ENCODE results near the gene BMF. TPM values are rescaled to one million over a fixed set of nuclear protein-coding genes. Genes with fewer than 3 reads are reported as not detected.

Gene BMF
- total RNA-seq, 1 experiment from 2014 or later, result 13.2 TPM

GRCh38 chr15:40088929-40089755 is 19.5 kb downstream of the BMF start:
- Histone ChIP-seq H2BK5ac (ENCODE audit: insufficient read length, low read length) (no peak overlapping the region), H3K79me1 (ENCODE audit: insufficient read depth, low read depth, low read length, poor library complexity, severe bottlenecking) (no peaks in the 10 kb centered on the region), H2BK15ac (ENCODE audit: low read depth, low read length) (no peak overlapping the region), H3K27ac (ENCODE audit: insufficient read length, low read depth, low read length) (no peak overlapping the region), H4K8ac (replicated peaks; ENCODE audit: insufficient read length, low read depth, low read length) (no peak overlapping the region), H3K27me3 (ENCODE audit: insufficient read depth, low read length) (no peaks in the 10 kb centered on the region), H3K4me1 (ENCODE audit: insufficient read depth, low read length) (peaks cover 24% of the 10 kb centered on the region), H4K20me1 (ENCODE audit: control insufficient read depth, insufficient read depth, insufficient read length) (no peaks in the 10 kb centered on the region), H2AFZ (ENCODE audit: low read length) (no peak overlapping the region), H2BK12ac (ENCODE audit: insufficient read length, low read depth, low read length) (no peak overlapping the region), H2AK5ac (ENCODE audit: insufficient read length, low read length) (no peak overlapping the region), H3K9me3 (ENCODE audit: control insufficient read depth, low read depth, low read length) (no peaks in the 10 kb centered on the region), H3K4ac (ENCODE audit: low read depth, low read length) (no peak overlapping the region), H2BK120ac (ENCODE audit: low read depth, low read length, poor library complexity, severe bottlenecking) (no peak overlapping the region), H3K79me2 (ENCODE audit: insufficient read depth, low read length) (no peaks in the 10 kb centered on the region), H3K18ac (ENCODE audit: insufficient read length, low read depth, low read length) (no peak overlapping the region), H3K23ac (ENCODE audit: insufficient read length, low read depth, low read length) (no peak overlapping the region), H3K14ac (ENCODE audit: insufficient read depth, low read length) (peak overlapping the region; percentile 43), H3T11ph (ENCODE audit: low read length) (no peak overlapping the region), H3K56ac (ENCODE audit: insufficient read length, low read depth, low read length) (no peak overlapping the region), H3K23me2 (ENCODE audit: insufficient read length, low read depth, low read length, poor library complexity, severe bottlenecking) (no peaks in the 10 kb centered on the region), H3K9ac (ENCODE audit: extremely low read depth, insufficient read length, low read length) (no peak overlapping the region), H4K91ac (ENCODE audit: insufficient read length, low read depth, low read length) (no peak overlapping the region), H2BK20ac (ENCODE audit: low read depth, low read length, poor library complexity, severe bottlenecking) (no peak overlapping the region), H4K5ac (ENCODE audit: insufficient read length, low read depth, low read length) (no peak overlapping the region), H3K4me2 (ENCODE audit: insufficient read depth, insufficient read length, low read length) (peak overlapping the region; percentile 47)
- no peak for TF ChIP-seq CTCF (conservative IDR thresholded peaks at IDR 0.05)
- H3K4me1 Mint-ChIP-seq, result peaks cover 88 to 93% of the 10 kb centered on the region in 2 experiments
- H3K27me3 Mint-ChIP-seq (ENCODE audit: low read depth), result peaks cover 8% of the 10 kb centered on the region
- no peaks in the 10 kb centered on the region; a peak in 1 of 5 replicates for H3K9me3 Mint-ChIP-seq
- H3K27ac Mint-ChIP-seq, result peak overlapping the region; percentile 64 to 83 (median 68); a peak in 6 of 7 replicates
- WGBS (ENCODE audit: extremely low coverage, insufficient read length, low lambda C conversion rate), result no CpG with 5 or more reads among the region's 7 CpGs
- H3K4me3 Mint-ChIP-seq, result peak overlapping the region; percentile 8 to 61; a peak in 2 of 5 replicates
- H3K36me3 Mint-ChIP-seq (ENCODE audit: insufficient read depth in 1 of 3, low read depth in 3 of 3), result peaks cover 5 to 27% (median 11%) of the 10 kb centered on the region in 3 experiments
- peak; percentile 78 for DNase-seq

All from H9 (cell line).